Retinal pigment epithelial cell (primary cell): Measurements from ENCODE around the gene CD164L2.
"Not testable (repeated sequence)": the region's sequence is repeated elsewhere in the genome, so short reads cannot be mapped to it uniquely, and the experiment has no call there.

Experiments used
- DNase-seq: peaks from one replicate; pipeline ENCODE4 v3.0.0-alpha.2; 2010; ENCODE audit warnings: low read depth
- H3K4me3 ChIP-seq: 2 replicates; pipeline ENCODE4 v1.5.1; 2011; ENCODE audit warnings: mild to moderate bottlenecking, low read length, control low read depth, moderate library complexity
- TF ChIP-seq, protein P1 (sequence below): conservative IDR thresholded peaks from 2 replicates; pipeline ENCODE4 v1.5.1; 2011; ENCODE audit warnings: low read depth, low read length, control low read depth, inconsistent platforms

The CD164L2 gene

DNA sequence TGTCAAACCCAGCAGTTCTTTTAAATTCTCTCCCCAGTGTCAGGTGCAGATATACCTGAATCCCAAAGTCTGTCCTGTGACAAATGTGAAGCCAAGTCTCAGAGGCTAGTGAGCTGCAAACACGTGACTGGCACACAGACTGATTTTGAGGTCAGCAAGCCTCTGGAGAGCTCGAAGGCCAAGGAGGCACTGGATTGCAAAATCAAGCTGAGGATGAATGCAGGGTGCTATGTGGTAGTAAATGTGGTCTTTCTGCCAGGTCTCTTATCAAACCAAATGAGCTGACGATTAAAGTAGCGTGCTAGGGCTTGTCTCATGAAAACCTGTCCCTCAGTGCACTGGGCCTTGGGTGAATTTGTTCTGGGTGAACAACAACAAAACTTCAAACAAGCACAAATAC, 29.9 kb upstream of the CD164L2 start:
- TF ChIP-seq, protein P1, sequence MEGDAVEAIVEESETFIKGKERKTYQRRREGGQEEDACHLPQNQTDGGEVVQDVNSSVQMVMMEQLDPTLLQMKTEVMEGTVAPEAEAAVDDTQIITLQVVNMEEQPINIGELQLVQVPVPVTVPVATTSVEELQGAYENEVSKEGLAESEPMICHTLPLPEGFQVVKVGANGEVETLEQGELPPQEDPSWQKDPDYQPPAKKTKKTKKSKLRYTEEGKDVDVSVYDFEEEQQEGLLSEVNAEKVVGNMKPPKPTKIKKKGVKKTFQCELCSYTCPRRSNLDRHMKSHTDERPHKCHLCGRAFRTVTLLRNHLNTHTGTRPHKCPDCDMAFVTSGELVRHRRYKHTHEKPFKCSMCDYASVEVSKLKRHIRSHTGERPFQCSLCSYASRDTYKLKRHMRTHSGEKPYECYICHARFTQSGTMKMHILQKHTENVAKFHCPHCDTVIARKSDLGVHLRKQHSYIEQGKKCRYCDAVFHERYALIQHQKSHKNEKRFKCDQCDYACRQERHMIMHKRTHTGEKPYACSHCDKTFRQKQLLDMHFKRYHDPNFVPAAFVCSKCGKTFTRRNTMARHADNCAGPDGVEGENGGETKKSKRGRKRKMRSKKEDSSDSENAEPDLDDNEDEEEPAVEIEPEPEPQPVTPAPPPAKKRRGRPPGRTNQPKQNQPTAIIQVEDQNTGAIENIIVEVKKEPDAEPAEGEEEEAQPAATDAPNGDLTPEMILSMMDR, result no peak
- no peak overlapping the region for H3K4me3 ChIP-seq
- no peak for DNase-seq

DNA sequence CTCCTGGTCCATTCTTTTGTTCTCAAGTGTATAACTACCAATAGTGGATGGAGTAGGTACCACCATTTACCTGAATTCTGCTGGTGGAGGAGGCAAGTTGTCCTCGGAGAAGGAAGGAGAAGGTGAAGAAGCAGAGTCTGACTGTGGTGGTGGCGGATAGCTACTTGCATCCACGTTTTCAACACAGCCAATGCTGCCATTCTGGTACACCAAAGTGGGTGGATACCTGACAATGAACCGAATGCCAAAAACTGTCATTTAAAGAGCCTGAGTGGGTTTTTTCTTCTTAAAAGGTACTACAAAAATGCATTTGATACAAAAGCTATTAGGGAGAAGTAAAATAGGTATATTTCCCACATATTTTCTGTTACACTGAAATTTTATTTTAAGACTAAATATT, 29.4 kb upstream of the CD164L2 start:
- H3K4me3 ChIP-seq, result no peak overlapping the region
- DNase-seq, result no peak
- TF ChIP-seq, protein P1, result no peak

DNA sequence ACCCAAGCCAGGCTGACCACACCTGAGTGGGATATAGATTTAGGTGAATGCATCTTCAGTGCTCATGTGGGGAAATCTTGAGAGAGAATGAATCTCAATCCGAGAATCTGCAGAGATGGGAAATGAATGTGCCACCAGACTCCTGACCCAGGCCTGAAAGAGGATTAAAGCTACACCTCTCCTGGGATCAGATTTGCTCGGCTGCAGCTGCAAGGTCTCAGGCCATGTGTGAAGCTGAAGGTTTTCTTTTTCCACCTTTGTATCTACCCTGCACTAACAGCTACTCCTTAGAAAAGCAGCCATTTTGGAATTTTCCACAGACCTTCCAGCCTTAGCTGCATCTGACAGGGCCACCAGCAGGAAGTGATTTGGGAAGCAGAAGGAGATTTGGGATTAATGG, 27.6 kb upstream of the CD164L2 start:
- TF ChIP-seq, protein P1, result no peak
- no peak overlapping the region for H3K4me3 ChIP-seq
- no peak for DNase-seq

DNA sequence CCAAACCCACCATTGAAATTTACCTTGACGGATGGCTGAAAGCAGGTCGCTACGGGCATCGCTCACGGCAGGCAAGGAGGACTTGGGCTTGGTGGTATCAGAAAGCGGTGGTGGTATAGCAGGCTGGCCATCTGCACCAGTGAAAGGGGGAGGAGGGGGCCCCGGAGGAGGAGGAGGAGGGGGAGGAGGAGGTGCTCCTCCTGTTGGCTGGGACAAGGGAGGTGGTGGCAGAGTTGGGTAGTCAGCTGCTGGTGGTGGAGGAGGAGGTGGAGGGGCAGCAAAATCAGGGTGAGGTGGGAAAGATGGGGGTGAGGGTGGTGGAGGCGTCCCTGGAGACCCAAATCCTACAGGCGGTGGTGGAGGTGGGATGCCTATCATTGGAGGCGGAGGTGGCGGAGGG, 26.5 kb upstream of the CD164L2 start:
- DNase-seq, result no peak
- no peak overlapping the region for H3K4me3 ChIP-seq
- TF ChIP-seq, protein P1, result no peak

DNA sequence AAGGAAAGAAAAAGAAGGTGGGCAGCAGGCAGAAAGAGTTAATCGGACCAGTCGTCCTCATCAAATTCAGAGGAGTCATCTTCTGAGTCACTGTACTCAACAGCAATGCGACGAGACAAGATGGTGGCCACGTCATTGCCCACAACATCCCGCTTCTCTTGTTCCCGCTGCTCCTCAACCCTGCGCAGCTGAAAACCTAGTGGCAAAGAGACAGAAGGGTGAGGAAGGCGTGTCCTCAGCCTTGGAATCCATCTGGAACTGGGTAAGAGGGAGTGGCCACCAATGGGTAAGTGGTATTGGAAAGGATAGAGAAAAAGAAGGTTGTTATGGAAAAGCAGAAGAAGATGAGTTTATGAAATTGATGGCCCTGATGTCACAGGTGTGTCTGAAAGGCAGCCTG, 25.0 kb upstream of the CD164L2 start:
- DNase-seq, result no peak
- TF ChIP-seq, protein P1, result no peak
- no peak overlapping the region for H3K4me3 ChIP-seq

DNA sequence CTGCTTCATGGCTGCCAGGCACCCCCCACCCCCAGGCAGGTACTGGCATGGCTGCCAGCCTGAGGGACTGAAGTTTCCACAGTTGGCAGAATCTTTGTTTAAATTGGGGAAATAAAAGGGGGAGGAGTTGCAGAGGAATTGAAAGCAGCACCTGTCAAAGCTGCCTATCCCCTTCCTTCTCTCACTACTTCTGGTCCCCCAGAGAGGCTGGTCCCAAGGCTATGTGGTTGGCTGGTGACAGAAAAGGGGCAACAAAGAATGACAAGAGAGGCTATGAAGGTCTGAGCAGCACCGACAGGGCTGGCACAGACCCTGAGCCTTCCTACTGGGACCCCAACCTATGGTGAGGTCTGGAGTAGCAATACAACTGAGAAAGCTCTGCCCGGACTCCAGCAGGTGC, 23.7 kb upstream of the CD164L2 start:
- not testable (repeated sequence) for H3K4me3 ChIP-seq, DNase-seq

DNA sequence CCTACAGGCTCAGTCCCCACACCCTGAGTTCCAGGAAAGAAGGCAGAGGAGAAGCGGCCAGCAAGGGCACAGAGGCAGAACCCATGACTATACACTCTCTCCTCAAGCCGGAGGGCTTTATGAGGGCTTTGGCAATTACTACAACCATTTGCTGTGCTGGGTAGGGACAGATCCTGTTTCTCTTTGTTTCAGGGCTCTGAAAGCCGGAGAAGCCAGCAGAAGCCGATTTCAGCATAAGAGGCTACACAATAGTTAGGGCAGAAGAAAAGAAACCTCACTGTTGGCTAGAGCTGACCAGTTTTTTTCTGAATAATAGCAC, 23.2 kb upstream of the CD164L2 start:
- TF ChIP-seq, protein P1, result no peak
- H3K4me3 ChIP-seq, result no peak overlapping the region
- no peak for DNase-seq
